Stimulated activated CD4-positive, alpha-beta T cell treated with anti-CD3 and anti-CD28 coated beads, Interleukin-1b, Interleukin-23, amount 100 ng/mL, for 1 hour (primary cell): ENCODE measurements around the gene MPC1.

Experiments used
- DNase-seq, 2 donors: peaks; one replicate each; pipeline ENCODE4 v3.0.0-alpha.2; 2020; ENCODE audit warnings: low read depth in 2 of 2

MPC1 gene

DNA sequence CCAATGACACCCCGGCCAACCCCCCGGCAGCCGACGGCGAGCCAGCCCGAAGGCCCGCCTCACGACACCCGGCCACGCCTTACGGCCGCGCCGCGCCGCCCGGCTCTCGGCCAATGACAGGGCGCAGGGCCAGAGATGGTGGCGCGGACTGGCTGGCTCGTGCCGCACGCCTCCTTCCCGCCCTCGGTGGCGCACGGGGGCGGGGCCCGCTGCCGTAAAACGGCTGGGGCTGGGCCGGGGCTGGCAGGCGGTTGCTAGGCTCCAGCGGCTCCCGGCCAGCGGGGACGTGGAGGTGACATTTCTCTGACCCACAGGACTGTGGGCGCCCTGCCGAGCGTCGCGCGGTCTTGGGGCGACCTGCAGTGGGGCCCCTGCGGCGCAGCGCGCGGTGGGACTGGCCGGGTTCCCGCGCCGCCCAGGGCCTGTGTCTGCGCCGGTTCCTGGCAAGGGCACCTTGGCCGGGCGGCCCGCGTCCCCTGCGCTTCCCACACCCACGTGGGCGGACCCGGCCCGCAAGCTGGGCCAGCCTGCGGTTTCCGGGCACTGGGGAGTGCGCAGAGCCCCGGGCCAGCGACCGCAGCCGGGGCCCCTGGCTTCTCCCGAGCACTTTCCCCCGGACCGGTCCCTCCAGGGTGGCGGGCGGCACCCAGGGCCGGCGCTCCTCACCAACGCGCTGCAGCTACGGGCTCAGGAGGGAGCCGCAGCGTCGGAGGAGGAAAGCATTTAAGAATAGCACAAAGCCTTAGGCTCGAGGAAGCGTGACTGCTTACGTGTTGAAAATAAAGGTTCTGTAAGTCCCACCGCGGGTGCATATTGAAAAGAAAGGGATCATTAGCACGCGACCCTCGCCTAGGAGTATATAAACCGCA is at the start of gene MPC1:
TSS of gene MPC1 (minus strand) at position 8 of the 869 bp plus-strand sequence. CDS start 64 bp downstream, outside the sequence.
- peak; percentile 84 to 87 for DNase-seq

DNA sequence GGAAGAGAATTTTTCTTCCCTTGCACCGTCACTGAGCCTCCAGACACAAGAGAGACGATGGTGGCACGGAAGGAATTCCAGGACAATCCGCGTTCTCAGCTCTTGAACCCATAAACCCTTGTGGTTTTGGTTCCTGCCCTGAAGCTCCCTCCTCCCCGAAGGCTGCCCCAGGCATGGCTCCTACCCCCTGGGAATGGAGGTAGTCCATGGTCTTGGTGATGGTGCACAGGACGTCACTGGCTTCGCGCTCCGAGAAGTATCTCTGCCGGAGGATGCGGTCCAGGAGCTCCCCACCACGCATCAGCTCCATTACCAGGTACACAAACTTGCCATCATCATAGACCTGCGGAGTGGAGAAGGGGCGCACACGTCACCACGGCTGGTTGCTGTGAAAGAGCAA is 47.5 kb upstream of the MPC1 start:
- DNase-seq, result no peak

DNA sequence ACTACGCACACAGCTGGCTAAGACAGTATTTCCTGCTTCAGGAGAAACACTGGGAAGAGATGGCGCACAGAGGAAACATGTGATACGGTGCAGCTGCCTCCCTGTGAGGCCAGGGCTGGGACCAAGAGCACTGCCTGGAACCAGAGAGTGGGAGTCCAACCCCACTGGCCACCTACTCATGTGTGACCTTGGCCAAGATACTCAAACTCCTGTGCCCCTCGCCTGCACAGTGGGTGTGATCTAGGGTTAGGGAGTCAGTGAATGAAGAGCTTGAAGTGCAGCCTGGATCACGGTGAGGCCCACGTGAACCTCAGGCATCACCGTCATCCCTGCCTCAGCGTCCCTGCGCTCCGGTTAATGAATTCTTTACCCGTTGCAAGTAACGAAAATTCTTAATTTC is 41.7 kb upstream of the MPC1 start:
- no peak for DNase-seq

DNA sequence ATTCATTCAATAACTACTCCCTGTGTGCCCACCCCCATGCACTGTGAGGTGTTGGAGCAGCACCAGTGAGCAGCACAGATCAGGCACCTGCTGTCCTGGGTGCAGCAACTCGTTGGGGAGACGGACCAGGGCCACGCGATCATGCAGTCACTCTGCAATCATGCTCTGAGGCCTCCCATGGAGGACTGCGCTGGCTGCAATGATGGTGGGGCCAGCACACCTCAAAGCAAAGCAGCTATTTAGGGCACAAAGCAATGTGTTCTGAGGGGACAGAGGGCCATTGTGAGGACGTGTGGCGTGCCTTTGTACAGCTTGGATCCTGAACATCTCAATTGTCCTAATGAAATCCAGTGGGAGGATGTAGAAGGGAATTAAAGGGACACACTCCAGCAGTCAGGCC is 41.0 kb upstream of the MPC1 start:
- DNase-seq, result no peak

DNA sequence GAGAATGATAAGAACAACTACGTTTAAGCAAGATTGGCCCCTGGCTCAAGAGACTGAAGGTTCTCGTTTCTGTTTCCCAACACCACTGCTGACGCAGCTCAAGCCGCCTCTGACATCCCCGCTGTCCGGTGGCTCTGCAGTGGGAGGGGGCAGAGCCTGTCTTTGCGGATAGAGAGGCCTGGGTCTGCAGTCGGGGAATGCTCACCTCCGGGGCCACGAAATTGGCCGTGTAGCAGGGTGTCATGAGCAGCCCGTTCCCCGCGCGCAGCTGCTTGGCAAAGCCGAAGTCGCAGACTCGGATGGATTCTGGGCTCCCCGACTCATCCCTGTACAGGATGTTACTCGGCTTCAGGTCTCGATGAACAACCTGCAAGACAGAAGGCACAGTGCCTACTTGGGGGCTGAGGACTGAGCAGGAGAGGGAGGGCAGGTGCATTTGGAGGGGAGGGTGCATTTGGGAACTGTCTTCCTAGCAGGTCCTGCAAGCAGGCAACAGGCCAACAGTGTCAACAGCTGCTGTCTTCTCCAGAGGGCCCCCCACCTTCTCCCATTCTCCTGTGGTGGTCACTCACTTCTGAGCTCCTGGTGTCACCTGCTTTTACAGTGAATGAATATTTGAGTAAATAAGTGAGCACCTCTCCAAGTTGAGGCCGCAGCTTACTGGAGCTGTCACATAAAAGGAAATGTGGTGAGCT is 40.5 kb upstream of the MPC1 start:
- no peak for DNase-seq

DNA sequence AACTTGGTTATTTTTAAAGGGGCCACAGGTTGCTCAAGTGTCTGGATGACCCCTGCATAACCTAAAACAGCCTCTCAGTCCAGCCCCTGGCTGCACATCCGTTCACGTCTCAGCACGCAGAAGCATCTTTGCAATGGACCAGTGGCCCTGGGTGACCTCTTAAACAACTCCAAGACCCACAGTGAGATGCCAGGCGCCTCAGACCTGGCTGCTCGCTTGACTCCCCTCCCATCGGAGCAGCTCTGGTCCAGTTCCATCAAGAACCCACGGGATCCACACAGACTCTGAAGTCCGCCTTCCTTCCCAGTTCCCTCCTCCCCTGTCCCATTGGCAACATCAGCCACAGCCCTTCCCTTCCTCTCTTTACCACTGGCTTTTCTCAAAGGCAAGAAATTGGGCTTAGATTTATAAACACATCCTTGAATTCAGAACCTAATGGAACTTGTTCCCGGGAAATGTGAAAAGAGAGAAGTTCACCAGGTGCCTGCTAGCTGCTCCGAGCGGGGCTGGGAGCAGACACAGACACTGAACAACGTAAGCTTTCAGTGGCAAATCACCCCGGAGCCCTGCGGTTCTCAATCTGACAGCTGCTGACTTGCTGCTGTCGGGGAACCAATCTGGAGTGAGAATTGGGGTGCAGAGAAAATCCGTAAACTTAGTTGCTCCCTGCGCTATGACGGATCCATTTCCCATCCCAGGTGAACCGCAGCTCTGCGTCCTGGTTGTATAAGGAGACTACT is 39.6 kb upstream of the MPC1 start:
- DNase-seq, result no peak

DNA sequence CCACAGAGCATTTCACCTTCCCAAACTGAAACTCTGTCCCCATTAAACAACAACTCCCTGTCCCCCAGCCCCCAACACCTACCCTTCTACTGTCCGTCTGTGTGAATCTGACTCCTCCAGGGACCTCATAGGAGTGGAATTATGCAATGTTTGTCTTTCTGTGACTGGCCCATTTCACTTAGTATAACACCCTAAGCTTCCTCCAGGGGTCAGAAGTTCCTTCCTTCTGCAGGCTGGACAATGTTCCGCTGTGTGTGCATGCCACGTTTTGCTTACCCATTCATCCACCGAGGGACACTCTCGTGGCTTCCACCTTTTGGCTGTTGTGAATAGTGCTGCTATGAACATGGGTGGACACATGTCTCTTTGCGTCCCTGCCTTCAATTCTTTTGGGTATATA is 37.6 kb upstream of the MPC1 start:
- DNase-seq, result no peak

DNA sequence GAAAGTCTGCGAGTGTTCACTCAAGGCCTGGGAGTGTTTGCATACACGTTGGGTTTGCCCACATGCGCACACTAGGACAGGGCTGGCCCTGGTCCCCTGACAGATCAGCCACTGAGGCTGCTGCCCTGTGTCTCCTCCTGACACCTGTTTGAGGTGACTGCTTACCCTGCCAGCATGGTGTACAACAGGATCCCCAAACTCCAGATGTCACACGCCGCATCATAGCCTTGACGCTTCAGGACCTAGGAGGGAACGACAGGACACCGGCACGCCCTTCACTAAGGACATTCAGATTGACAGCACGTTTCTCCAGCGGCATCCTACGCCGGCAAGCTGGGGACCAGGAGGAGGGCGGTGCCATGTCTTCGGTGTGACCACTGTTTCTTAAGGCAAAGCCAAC is 37.0 kb upstream of the MPC1 start:
- no peak for DNase-seq

DNA sequence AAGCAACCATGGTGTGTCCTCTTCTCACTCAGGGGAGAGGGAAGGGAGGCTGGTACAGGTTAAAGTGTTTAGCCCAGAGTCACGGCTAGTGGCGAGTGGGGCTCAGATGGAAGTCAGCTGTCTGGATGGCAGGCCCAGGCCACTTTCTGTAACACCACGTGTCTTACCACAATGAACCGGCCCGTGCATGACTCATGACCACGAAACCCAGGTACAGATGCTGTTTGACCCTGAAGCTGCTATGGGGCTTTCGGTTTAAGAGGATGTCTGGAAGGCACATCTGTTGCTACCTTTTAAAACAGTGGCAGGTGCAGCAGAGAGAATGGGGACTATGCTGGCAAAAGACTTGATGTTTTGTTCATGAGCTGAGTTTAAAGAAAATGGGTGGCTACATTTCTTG is 36.5 kb upstream of the MPC1 start:
- peak in 1 of 2 donors; percentile 32 for DNase-seq

DNA sequence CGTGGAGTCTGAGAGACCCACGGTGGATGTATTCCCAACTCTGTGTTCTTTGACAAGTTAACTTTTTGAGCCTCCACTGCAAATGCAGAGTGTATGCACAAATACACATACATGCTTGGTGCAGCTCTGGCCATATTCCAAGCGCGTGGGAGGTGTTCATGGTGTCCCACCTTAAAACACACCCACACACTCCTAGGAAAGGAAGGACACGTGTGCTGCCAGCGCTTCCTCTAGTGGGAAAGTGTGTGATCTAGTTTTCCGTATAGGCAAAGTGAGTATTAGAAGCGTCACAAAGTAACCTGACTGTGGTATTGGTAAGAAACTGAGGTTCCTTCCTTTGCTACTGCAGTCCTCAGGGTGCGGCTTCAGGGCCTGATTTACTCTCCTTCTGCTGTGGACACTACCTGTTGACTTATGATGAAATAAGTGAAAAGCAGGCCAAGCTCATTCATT is 36.0 kb upstream of the MPC1 start:
- no peak for DNase-seq

DNA sequence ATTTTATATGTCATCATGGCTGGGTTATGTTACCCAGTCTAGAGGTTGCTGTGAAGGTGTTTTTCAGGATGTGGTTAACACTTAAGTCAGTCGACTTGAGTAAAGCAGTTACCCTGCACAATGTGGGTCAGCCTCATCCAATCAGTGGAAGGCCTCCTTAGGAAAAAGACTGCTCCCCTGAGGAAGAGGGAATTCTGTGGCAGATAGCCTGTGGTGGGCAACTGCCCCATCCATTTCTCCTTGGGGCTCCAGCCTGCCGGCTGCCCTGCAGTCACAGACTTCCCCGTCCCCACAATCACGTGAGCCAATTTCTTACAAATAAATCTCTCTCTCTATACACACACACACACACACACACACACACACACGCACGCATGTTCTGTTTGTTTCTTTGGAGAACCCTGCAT is 34.5 kb upstream of the MPC1 start:
- peak in 1 of 2 donors; percentile 30 for DNase-seq

DNA sequence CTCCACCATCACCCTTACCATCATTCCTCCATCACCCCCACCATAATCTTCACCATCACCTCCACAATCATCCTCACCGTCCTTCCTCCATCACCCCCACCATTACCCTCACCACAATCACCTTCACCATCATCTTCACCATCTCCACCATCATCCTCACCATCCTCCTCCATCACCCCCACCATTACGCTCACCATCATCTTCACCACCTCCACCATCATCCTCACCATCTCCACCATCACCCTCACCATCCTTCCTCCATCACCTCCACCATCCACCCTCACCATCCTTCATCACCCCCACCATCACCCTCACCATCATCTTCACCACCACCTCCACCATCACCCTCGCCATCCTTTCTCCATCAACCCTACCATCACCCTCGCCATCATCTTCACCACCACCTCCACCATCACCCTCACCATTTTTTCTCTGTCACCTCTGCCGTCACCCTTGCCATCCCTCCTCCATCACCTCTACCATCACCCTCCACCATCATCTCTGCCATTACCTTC is 33.1 kb upstream of the MPC1 start:
- no peak for DNase-seq

DNA sequence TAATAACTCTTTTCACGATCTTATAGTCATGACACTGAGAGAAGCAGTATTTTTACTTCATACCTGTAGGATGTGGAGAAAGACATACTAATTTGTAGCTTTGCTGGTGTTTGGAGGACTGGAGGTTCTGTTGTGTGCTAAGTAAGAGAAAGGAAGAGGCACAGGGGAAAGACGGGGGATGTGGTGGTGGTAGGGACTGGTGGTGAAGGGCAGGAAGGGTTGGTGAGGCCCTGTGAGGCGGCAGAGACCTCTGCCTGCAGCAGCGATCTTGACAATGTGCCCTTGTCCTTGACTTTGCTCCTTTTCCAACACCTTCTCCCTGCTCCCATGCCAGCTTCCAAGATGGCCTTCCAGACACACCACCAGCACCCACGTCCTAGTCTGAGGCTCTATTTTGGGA is 32.6 kb upstream of the MPC1 start:
- DNase-seq, result no peak

DNA sequence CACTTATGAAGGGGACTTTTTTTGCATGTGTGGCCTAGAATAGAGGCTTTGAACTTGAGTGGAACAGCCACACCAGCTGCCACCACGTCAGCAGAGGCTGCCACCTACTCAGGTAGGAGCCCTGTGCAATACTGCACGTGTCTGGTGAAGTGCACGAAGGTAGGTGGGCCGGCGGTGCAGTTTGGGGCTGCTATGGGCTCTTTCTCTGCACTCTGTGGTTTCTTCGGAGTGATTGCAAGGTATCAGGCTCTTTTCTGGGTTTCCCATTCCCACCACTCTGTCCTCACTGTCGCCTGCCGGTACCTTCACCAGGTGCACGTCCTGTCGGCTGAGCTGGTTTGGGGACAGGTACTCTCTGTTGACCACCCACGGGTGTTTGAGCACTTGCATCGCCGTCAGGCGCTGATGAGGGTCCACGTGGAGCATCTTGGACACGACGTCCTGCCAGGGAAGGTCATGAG is 30.8 kb upstream of the MPC1 start:
- DNase-seq, result no peak

DNA sequence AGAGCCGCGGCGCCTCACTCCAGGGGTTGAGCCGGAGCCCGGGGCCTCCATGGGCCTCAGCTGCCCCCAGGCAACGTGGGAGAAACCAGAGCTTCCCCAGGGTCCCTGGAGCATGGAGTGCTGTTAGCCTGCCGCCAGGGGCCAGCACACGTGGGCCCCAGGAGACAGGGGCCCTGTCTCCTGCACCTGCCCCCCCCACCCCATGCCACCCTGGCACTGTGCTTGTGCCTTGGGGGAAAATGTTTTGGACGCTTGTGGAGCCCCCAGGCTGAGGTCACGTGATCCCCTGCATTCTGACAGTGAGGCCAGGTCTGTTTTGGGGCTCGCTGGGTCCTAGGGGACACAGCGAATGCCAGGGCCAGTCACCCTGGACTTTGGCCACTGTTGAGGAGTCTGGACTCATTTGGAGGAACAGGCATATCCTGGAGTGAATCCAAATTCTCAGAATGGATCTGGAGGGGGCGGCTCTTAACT is 30.2 kb upstream of the MPC1 start:
- no peak for DNase-seq

DNA sequence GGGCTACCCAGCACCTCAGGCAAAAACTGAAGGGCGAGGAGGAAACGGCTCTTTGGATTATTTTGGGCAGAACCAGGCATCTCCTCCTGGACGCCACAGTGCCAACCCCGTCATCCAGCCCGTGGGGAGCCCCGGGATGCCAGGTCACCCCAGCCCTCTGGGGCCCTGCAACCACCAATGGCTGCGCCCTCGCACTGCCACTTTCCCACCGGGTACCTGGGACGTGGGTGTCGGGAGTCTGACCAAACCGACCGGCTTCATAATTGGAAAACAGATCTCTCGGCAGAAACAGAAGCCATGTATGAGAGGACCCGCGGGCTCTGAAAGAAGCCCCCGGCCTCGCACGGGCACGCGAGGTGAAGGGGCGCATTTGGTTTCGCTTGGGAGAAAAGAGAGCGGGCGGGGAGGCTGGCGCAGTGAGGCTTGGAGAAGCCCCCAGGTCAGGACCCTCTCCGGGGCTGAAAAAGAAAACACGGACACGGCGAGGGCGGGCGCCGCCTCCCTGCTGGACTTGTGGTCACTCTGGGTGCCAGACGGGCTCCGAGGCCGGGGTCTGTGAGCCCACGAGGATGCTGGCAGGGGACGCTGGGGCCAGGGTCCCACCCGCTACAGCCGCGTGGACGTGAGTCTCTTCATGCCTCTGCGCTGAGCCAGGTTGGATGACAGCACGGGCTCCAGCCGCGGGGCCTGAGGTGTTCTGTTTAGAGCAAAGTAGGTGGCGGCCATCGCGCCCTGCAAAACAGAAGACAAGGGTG is 29.6 kb upstream of the MPC1 start:
- DNase-seq, result no peak

DNA sequence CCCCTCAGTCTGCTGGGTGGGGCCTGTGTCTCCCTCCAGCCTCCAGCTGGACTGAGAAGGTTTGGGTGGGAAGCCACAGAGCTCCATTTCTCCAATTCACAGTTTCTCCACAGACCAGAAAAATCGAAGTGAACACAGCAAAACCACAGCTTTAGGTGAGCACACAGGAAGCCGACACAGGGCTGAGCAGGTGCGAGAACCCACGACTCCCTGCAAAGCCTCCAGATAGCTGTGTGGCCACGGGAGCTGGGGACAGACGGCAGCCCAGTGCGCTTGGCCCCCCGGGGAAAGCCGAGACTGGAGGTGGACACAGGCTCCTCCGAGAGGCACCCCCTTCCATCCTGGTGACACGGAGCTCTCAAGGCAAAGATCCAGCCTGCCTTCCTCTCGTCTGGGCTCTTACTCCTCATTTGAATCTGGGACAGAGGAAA is 29.0 kb upstream of the MPC1 start:
- DNase-seq, result no peak

DNA sequence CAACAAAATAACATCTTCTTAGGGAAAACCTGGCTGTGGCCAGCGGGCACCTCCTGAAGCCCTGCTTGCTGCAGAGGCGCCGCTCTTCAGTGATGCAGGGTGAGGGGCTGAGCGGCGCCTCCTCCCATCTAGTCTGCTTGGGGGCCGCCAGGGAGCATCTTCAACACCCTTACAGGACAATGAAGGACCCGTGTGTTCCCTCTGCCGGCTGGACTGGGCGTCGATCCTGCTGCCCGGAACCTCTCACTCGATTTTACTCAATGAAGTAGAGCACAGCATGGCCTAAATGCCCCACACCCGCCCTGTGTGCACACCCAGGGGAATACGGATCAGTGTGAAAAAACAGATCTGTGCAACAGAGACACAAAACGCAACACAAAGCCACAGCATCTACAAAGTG is 28.5 kb upstream of the MPC1 start:
- DNase-seq, result no peak

DNA sequence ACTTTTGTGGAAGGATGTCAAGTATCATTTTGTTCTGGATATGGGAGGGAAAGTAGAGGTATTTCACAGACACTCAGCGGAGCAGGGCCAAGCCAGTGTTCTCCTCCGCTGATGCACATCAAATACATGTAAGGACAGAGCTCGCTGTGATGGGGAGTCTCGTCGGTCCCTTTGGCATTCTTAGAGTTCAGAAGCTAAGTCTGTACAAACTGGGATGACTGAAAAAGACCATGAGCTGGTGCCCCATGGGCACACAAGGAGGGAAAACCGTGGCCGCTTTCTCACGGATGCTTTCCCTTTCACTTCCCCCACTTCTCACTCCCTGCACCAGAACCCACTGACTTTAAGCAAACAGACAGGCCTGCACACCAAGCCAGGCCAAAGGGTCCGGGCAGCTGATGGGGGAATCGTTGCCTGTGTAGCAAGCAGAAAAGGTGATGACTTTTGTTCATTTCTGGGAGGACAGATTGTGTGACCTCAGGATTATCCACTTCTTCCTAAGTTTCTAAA is 27.7 kb upstream of the MPC1 start:
- DNase-seq, result no peak

DNA sequence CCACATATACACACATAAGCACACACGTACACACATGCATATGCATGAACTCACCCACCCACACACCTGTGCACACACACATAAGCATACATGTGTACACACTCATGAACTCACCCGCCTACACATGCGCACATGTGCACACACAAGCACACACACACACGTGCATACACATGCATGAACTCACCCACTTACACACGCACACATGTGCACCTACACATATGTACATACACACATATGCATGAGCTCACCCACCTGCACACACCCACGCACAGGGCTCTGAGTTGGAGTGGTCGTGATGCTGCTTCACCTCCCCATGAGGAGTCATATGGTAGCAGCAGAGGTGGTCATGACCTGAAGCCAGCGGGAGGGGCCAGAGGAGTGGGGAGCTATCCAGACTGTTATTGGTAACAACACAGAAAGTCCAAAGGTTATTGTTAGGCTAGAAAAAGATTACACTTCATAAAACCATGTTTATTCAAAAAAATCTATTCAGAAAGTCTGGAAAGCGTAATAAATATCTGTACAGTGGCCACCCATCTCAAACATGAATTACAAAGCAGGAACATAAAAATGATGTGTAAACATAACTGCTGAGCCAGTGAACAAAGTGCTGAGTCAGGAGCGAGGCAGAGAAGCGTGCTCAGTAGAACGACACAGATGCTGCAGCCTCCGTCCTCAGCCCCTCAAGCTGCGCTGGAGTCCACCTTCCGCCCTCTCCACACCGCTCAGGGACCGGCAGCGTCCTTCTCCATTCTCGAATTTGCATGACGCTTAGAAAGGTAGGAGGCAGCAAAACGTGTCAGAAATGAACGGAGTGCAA is 26.4 kb upstream of the MPC1 start:
- DNase-seq, result no peak
